Stimulated activated CD8-positive, alpha-beta memory T cell treated with anti-CD3 and anti-CD28 coated beads, Interleukin-7, amount 100 ng/mL, for 48 hours (primary cell): ENCODE data around the gene PCP4.

Experiments
- DNase-seq, 2 donors: peaks; one replicate each; pipeline ENCODE4 v3.0.0-alpha.2; 2020; ENCODE audit warnings: low read depth in 1 of 2; ENCODE audit errors: extremely low read depth in 1 of 2

The PCP4 gene

GRCh38 chr21:39867198-39867650, at the start of gene PCP4:
TSS of gene PCP4 (plus strand) at chr21:39867438. CDS start at chr21:39867502, 64 bp downstream.
- DNase-seq: peak; percentile 4 to 10

GRCh38 chr21:39818557-39818956, 48.7 kb upstream of the PCP4 start:
- no peak for DNase-seq

GRCh38 chr21:39822042-39822441, 45.2 kb upstream of the PCP4 start:
- no peak for DNase-seq

- no peak for DNase-seq
Observed at GRCh38 chr21:39825250-39825649, 42.0 kb upstream of the PCP4 start.

GRCh38 chr21:39834543-39834942, 32.7 kb upstream of the PCP4 start:
- DNase-seq: no peak

GRCh38 chr21:39837861-39838359, 29.3 kb upstream of the PCP4 start:
- DNase-seq: no peak

GRCh38 chr21:39840373-39841097, 26.7 kb upstream of the PCP4 start:
- DNase-seq: no peak

- no peak for DNase-seq
Observed at GRCh38 chr21:39842741-39843459, 24.3 kb upstream of the PCP4 start.

GRCh38 chr21:39843483-39843882, 23.8 kb upstream of the PCP4 start:
- no peak for DNase-seq

GRCh38 chr21:39843916-39844315, 23.3 kb upstream of the PCP4 start:
- no peak for DNase-seq

- no peak for DNase-seq
Observed at GRCh38 chr21:39845571-39846130, 21.6 kb upstream of the PCP4 start.

GRCh38 chr21:39847877-39848276, 19.4 kb upstream of the PCP4 start:
- no peak for DNase-seq

GRCh38 chr21:39849014-39849655, 18.1 kb upstream of the PCP4 start:
- DNase-seq: no peak

GRCh38 chr21:39850333-39850732, 16.9 kb upstream of the PCP4 start:
- no peak for DNase-seq

GRCh38 chr21:39851002-39851618, 16.1 kb upstream of the PCP4 start:
- DNase-seq: no peak

GRCh38 chr21:39852021-39852721, 15.1 kb upstream of the PCP4 start:
- no peak for DNase-seq

GRCh38 chr21:39852726-39853500, 14.3 kb upstream of the PCP4 start:
- DNase-seq: no peak

- no peak for DNase-seq
Observed at GRCh38 chr21:39854572-39854971, 12.7 kb upstream of the PCP4 start.

- no peak for DNase-seq
Observed at GRCh38 chr21:39855595-39855994, 11.6 kb upstream of the PCP4 start.
